OCI-LY1 (cell line): ENCODE measurements around the gene MAP3K21.

ENCODE experiments used
- H2AFZ ChIP-seq: fragments of 200-600 bp; sonication (generic), shearing (Covaris generic); 2 replicates; pipeline ENCODE4 v1.6.0; 2014; ENCODE audit warnings: antibody characterized with exemption, mild to moderate bottlenecking, low read length
- H3F3A ChIP-seq: fragments of 200-600 bp; sonication (generic), shearing (Covaris generic); 2 replicates; pipeline ENCODE4 v1.6.0; 2014; ENCODE audit warnings: mild to moderate bottlenecking, antibody characterized with exemption, low read length, moderate library complexity; ENCODE audit not compliant: insufficient read depth
- H3K27ac ChIP-seq: fragments of 200-600 bp; sonication (generic); 2 replicates; pipeline ENCODE4 v1.5.1; 2014; ENCODE audit warnings: low read length, mixed run types, mild to moderate bottlenecking, low read depth; ENCODE audit not compliant: poor library complexity, severe bottlenecking
- H3K27me3 ChIP-seq: fragments of 200-600 bp; sonication (generic); 2 replicates; pipeline ENCODE4 v1.6.0; 2014; ENCODE audit warnings: antibody characterized with exemption, mild to moderate bottlenecking, low read length, moderate library complexity; ENCODE audit not compliant: insufficient read depth
- H3K36me3 ChIP-seq: fragments of 200-600 bp; sonication (generic); 2 replicates; pipeline ENCODE4 v1.6.1; 2014; ENCODE audit warnings: mild to moderate bottlenecking, antibody characterized with exemption, low read length, moderate library complexity, mixed read lengths; ENCODE audit not compliant: insufficient read depth
- H3K4me1 ChIP-seq: fragments of 200-600 bp; sonication (generic); 2 replicates; pipeline ENCODE4 v1.5.1; 2014; ENCODE audit warnings: mild to moderate bottlenecking, low read length, moderate library complexity; ENCODE audit not compliant: insufficient read depth, severe bottlenecking
- H3K4me2 ChIP-seq: fragments of 200-600 bp; sonication (generic), shearing (Covaris generic); 2 replicates; pipeline ENCODE4 v1.6.1; 2014; ENCODE audit warnings: low read length
- H3K4me3 ChIP-seq: fragments of 200-600 bp; sonication (generic); 2 replicates; pipeline ENCODE4 v1.5.1; 2014; ENCODE audit warnings: low read length, low read depth, mild to moderate bottlenecking, mixed read lengths; ENCODE audit not compliant: poor library complexity, severe bottlenecking
- H3K79me2 ChIP-seq: fragments of 200-600 bp; shearing (Covaris generic); 2 replicates; pipeline ENCODE4 v1.6.1; 2016; ENCODE audit warnings: mixed run types, low read length, mixed read lengths; ENCODE audit not compliant: insufficient read depth
- H3K9ac ChIP-seq: fragments of 200-600 bp; sonication (generic), shearing (Covaris generic); 2 replicates; pipeline ENCODE4 v1.6.1; 2014; ENCODE audit warnings: mild to moderate bottlenecking, low read length, mixed read lengths
- H3K9me2 ChIP-seq: fragments of 200-600 bp; sonication (generic), shearing (Covaris generic); 2 replicates; pipeline ENCODE4 v1.6.1; 2014; ENCODE audit warnings: low read depth, mild to moderate bottlenecking, low read length, mixed read lengths
- H3K9me3 ChIP-seq: fragments of 200-600 bp; shearing (Covaris generic); 2 replicates; pipeline ENCODE4 v1.6.1; 2014; ENCODE audit warnings: low read length, mixed read lengths
- H4K20me1 ChIP-seq: fragments of 200-600 bp; sonication (generic), shearing (Covaris generic); 2 replicates; pipeline ENCODE4 v1.6.0; 2016; ENCODE audit warnings: mild to moderate bottlenecking, low read length; ENCODE audit not compliant: insufficient read depth
- CTCF ChIP-seq: fragments of 200-600 bp; sonication (generic), shearing (Covaris generic); IDR thresholded peaks from 2 replicates; pipeline ENCODE4 v1.5.1; 2017; ENCODE audit warnings: mild to moderate bottlenecking, antibody characterized with exemption, low read length, moderate library complexity, mixed read lengths
- EZH2 ChIP-seq: fragments of 200-600 bp; sonication (generic), shearing (Covaris generic); IDR thresholded peaks from 2 replicates; pipeline ENCODE4 v1.8.0; 2017; ENCODE audit warnings: borderline replicate concordance, mixed run types, mild to moderate bottlenecking, antibody characterized with exemption, low read length, moderate library complexity, mixed read lengths

The MAP3K21 gene

GRCh38 chr1:233315718-233316301 is 11.7 kb upstream of the MAP3K21 start:
- Histone ChIP-seq H3K79me2 (no peaks in the 10 kb centered on the region), H3K9me3 (no peaks in the 10 kb centered on the region), H2AFZ (no peak overlapping the region), H3K27ac (no peak overlapping the region), H3K27me3 (no peaks in the 10 kb centered on the region), H3K9me2 (no peaks in the 10 kb centered on the region), H3K4me1 (no peaks in the 10 kb centered on the region), H3K4me2 (no peak overlapping the region), H3K9ac (no peak overlapping the region), H3F3A (no peaks in the 10 kb centered on the region), H3K36me3 (no peaks in the 10 kb centered on the region), H4K20me1 (no peaks in the 10 kb centered on the region), H3K4me3 (no peak overlapping the region)
- no peak for TF ChIP-seq EZH2
- no peak for TF ChIP-seq CTCF

- TF ChIP-seq CTCF (no peak), EZH2 (no peak)
- no peaks in the 10 kb centered on the region for H3K9me3 ChIP-seq
- H4K20me1 ChIP-seq, result no peaks in the 10 kb centered on the region
- H2AFZ ChIP-seq, result no peak overlapping the region
- H3F3A ChIP-seq, result no peaks in the 10 kb centered on the region
- H3K4me3 ChIP-seq, result no peak overlapping the region
- H3K9me2 ChIP-seq, result no peaks in the 10 kb centered on the region
- no peaks in the 10 kb centered on the region for H3K36me3 ChIP-seq
- H3K4me2 ChIP-seq, result no peak overlapping the region
- no peaks in the 10 kb centered on the region for H3K27me3 ChIP-seq
- H3K9ac ChIP-seq, result no peak overlapping the region
- H3K4me1 ChIP-seq, result no peaks in the 10 kb centered on the region
- no peak overlapping the region for H3K27ac ChIP-seq
- no peaks in the 10 kb centered on the region for H3K79me2 ChIP-seq
Measured at GRCh38 chr1:233316473-233316872, 11.1 kb upstream of the MAP3K21 start.

- TF ChIP-seq EZH2, result no peak
- no peak for TF ChIP-seq CTCF
- Histone ChIP-seq H3K9ac (no peak overlapping the region), H3K4me2 (no peak overlapping the region), H3F3A (no peaks in the 10 kb centered on the region), H3K9me2 (no peaks in the 10 kb centered on the region), H3K27me3 (no peaks in the 10 kb centered on the region), H3K9me3 (no peaks in the 10 kb centered on the region), H3K4me3 (no peak overlapping the region), H3K27ac (no peak overlapping the region), H3K36me3 (no peaks in the 10 kb centered on the region), H4K20me1 (no peaks in the 10 kb centered on the region), H2AFZ (no peak overlapping the region), H3K79me2 (no peaks in the 10 kb centered on the region), H3K4me1 (no peaks in the 10 kb centered on the region)
Measured at GRCh38 chr1:233319272-233319671, 8.3 kb upstream of the MAP3K21 start.
